ENCODE results near the gene SOX10. TPM values are rescaled to one million over a fixed set of nuclear protein-coding genes. Genes with fewer than 3 reads are reported as not detected.

SOX10 gene
- total RNA-seq, 1 experiment from 2014 or later, result 2.4 TPM

DNA sequence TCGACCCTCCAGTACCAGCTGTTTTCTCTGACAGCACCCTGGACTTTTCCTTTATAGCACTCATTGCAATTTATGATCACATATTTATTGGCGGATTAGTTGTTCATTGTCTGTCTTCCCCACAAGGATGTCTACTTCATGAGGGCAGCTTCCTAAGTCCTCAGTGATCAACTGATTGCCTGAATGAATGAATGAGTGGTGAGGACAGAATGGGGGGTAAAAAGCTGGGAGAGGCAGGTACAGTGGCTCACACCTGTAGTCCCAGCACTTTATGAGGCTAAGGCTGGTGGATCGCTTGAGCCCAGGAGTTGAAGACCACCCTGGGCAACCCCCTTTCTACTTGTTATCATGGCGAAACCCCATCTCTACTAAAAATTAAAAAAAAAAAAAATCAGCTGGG lies 11.1 kb upstream of the SOX10 start:
- Histone ChIP-seq H4K8ac (replicated peaks; ENCODE audit: insufficient read length, low read depth, low read length) (no peak overlapping the region), H2BK120ac (ENCODE audit: low read depth, low read length, poor library complexity, severe bottlenecking) (no peak overlapping the region), H2BK12ac (ENCODE audit: insufficient read length, low read depth, low read length) (no peak overlapping the region), H3K56ac (ENCODE audit: insufficient read length, low read depth, low read length) (no peak overlapping the region), H3K79me2 (ENCODE audit: insufficient read depth, low read length) (no peaks in the 10 kb centered on the region), H2BK5ac (ENCODE audit: insufficient read length, low read length) (no peak overlapping the region), H4K5ac (ENCODE audit: insufficient read length, low read depth, low read length) (no peak overlapping the region), H3K9ac (ENCODE audit: extremely low read depth, insufficient read length, low read length) (no peak overlapping the region), H2AFZ (ENCODE audit: low read length) (no peak overlapping the region), H4K20me1 (ENCODE audit: control insufficient read depth, insufficient read depth, insufficient read length) (no peaks in the 10 kb centered on the region), H3T11ph (ENCODE audit: low read length) (no peak overlapping the region), H3K23me2 (ENCODE audit: insufficient read length, low read depth, low read length, poor library complexity, severe bottlenecking) (no peaks in the 10 kb centered on the region), H3K79me1 (ENCODE audit: insufficient read depth, low read depth, low read length, poor library complexity, severe bottlenecking) (no peaks in the 10 kb centered on the region), H3K14ac (ENCODE audit: insufficient read depth, low read length) (no peak overlapping the region), H3K27ac (ENCODE audit: insufficient read length, low read depth, low read length) (no peak overlapping the region), H3K18ac (ENCODE audit: insufficient read length, low read depth, low read length) (no peak overlapping the region), H3K4me2 (ENCODE audit: insufficient read depth, insufficient read length, low read length) (no peak overlapping the region), H3K4ac (ENCODE audit: low read depth, low read length) (no peak overlapping the region), H3K9me3 (ENCODE audit: control insufficient read depth, low read depth, low read length) (no peaks in the 10 kb centered on the region), H3K27me3 (ENCODE audit: insufficient read depth, low read length) (no peaks in the 10 kb centered on the region), H4K91ac (ENCODE audit: insufficient read length, low read depth, low read length) (no peak overlapping the region), H3K23ac (ENCODE audit: insufficient read length, low read depth, low read length) (no peak overlapping the region), H2AK5ac (ENCODE audit: insufficient read length, low read length) (no peak overlapping the region), H2BK20ac (ENCODE audit: low read depth, low read length, poor library complexity, severe bottlenecking) (no peak overlapping the region), H2BK15ac (ENCODE audit: low read depth, low read length) (no peak overlapping the region), H3K4me1 (ENCODE audit: insufficient read depth, low read length) (peaks cover 3% of the 10 kb centered on the region; the same call in 1 of the 2 replicates)
- H3K36me3 Mint-ChIP-seq (ENCODE audit: insufficient read depth in 1 of 3, low read depth in 3 of 3), result no peaks in the 10 kb centered on the region
- H3K27ac Mint-ChIP-seq, result no peak overlapping the region
- DNase-seq, result no peak
- H3K9me3 Mint-ChIP-seq, result no peaks in the 10 kb centered on the region
- WGBS (ENCODE audit: extremely low coverage, insufficient read length, low lambda C conversion rate), result no CpG with 5 or more reads among the region's 4 CpGs
- TF ChIP-seq, protein P1, sequence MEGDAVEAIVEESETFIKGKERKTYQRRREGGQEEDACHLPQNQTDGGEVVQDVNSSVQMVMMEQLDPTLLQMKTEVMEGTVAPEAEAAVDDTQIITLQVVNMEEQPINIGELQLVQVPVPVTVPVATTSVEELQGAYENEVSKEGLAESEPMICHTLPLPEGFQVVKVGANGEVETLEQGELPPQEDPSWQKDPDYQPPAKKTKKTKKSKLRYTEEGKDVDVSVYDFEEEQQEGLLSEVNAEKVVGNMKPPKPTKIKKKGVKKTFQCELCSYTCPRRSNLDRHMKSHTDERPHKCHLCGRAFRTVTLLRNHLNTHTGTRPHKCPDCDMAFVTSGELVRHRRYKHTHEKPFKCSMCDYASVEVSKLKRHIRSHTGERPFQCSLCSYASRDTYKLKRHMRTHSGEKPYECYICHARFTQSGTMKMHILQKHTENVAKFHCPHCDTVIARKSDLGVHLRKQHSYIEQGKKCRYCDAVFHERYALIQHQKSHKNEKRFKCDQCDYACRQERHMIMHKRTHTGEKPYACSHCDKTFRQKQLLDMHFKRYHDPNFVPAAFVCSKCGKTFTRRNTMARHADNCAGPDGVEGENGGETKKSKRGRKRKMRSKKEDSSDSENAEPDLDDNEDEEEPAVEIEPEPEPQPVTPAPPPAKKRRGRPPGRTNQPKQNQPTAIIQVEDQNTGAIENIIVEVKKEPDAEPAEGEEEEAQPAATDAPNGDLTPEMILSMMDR (conservative IDR thresholded peaks at IDR 0.05), result no peak
- peaks cover 22 to 42% of the 10 kb centered on the region in 2 experiments for H3K4me1 Mint-ChIP-seq
- no peak overlapping the region for H3K4me3 Mint-ChIP-seq
- peaks cover 11% of the 10 kb centered on the region for H3K27me3 Mint-ChIP-seq (ENCODE audit: low read depth)

All from H9 (cell line).